DMS53 (cell line): ENCODE measurements around the gene PAXX.

Source experiments
- DNase-seq: peaks from one replicate; lab custom pipeline; 2025; lab: John Stamatoyannopoulos, UW

PAXX gene

DNA sequence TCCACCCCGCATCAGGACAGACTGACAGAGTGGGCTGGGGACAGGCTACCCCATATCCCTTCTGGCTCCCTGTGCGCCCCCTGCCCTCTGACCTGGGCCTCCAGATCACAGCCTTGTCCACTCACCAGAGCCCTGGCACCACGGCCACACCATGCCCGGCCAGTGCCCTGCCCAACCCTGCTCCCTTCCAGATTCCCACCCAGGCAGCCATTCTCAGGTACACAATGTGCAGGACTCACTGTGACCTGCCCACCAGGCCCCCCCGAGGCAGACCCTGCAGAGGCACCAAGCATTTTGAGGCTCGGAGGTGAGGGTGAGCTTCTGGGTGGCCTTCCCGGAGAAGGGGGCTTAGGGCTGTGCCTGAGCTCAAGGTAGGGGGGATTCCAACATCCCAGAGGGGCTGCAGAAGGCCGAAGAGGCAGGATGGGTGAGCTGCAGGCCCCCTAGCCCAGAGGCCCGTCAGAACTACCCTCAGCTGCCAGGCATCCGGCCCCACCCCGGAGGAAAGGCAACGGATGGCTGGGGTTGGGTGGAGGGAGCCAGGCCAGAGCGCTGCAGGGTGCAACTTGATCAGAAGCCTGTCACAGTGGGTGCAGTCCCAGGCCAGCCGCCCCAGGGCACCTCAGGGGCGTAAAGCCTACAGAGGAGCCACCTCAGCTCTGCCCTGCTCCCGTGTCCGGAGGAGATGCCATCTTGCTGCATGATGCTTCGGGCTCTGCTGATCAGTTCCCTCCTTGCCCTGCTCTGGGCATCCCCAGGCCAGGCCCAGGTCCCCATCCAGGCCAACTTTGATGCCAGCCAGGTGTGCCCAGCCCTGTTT lies 9.8 kb upstream of the PAXX start, which contains the start of gene LCNL1:
LCNL1 (plus strand) TSS at position 762 of the 820 bp plus-strand sequence. CDS start 594 bp downstream, outside the sequence.
- DNase-seq = no peak

DNA sequence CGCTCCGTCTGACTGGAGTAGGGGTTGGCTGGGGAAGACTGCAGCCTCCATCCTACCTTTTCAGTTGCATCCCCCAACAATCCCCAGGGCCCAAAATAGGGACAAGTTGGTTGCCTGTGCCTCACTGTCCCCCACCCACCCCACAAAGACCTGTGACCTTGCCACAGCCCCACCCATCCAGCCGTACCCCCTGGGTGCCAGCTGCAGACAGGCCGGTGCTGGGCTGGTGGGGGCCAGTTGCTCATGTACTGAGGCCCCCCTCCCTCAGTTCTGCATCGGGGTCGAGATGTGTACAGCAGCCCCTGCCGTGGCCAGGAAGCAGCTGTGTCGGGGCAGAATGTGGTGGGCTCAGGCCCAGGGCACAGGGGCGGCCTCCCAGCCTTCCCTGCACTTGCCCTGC lies 9.1 kb upstream of the PAXX start:
- DNase-seq = no peak

DNA sequence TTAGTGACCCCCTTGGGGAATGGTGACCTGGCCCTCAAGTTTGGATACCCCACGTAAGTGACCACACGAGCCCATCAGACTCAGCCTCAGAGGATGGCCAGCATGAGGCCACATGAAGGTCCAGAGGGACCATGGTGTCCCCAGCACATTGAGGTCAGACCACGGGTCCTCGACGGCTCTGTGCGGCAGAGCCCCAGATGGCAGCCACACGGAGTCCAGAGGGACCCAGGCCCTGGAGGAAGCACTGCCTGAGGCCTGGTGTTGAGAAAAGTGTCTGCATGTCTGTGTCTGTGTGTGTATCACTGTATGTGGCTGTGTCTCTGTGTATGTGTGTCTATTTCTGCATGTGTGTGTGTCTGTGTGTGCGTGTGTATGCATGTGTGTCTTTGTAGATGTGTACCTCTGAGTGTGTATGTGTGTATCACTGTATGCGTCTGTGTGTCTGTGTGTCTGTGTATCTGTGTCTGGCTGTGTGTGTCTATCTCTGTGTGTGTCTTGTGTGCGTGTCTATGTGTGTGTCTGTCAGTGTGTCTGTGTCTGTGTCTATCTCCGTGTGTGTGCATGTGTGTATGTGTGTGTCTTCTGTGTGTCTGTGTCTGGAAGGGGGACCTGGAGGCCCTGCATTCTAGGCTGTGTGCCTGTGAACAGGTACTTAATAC lies 8.4 kb upstream of the PAXX start:
- DNase-seq = no peak

DNA sequence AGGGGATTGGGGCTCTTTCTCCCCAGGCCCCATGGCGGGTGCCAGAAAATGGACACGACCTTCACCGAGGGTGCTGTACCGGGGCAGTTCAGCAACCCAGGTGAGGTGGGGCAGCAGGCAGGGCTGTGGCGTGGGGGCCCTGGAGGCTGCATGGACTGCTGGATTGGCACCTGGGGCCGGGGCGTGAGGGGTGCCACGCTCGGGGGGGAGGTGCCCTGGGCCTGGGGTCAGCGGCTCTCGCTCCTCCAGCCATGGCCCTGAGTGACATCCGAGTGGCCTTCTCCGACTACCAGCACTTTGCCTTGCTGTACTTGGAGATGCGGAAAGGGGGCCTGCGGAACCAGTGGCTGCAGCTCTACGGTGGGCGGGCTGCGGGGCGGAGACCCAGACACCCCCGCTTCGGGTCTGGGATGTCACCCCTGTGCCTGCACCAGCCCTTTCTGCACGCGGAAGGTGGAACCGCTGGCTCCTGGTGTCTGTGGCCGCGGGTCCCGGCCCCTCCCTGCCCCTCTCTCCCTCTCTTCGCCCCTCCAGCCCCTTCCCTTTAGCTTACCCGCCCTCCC lies 7.7 kb upstream of the PAXX start:
- no peak for DNase-seq

DNA sequence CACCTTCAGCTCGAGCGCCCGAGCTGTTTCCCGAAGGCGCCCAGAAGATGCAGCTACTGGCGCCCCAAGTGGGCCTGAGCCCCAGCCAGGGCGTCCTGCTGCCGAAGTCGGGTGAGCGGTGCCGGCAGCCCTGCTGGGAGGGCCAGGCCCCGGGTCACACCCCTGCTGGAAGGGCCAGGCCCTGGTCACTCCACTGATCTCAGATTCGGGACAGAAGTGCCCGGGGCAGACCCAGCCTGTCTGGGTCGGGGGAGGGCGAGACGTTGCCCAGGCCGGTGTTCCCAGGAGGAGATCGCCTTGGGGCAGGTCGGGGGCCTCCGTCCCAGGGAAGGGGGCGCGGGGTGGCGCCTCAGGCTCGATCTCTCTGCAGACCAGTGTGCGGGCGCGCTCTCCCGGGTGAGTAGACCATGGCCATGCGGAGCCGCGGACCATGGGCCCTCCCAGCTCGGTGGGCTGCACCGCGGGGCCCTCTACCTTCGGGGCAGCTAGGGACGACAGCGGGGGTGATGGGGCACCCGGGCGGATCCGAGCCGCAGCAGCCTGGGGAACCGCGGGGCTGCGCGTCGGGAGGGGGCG lies 7.1 kb upstream of the PAXX start:
- DNase-seq = no peak

DNA sequence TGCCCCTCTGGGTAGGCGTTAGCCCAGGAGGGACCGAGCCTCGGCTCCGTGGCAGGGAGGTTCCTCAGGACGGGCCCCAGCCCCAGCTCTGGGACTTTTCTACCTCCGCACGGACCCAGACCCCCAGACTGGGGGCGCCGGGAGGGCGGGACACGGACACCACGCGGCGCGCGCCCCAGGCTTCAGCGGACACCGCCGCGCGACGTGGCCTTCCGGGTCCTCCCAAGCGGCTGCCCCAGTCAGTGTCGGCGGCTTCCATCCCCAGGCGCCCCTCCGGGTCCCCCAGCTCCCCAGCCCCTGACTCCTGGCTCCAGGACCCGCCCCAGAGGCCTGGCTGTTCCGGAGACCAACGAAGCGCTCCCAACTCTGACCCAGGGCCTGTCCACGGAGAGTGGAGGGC lies 6.4 kb upstream of the PAXX start:
- DNase-seq = no peak

DNA sequence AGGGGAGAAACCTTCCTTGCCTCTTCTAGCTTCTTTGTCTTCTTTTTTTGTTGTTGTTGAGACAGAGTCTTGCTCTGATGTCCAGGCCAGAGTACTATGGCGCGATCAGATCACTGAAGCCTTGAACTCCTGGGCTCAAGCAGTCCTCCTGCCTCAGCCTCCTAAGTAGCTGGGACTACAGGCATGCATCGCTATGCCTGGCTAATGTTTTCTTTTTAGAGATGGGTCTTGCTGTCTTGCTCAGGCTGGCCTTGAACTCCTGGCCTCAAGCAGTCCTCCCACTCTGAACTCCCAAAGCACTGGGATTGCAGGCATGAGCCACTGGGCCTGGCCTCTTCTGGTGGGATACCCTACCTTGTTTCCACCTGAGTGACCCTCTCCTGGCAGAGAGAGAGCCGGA lies 3.4 kb upstream of the PAXX start:
- DNase-seq = no peak

DNA sequence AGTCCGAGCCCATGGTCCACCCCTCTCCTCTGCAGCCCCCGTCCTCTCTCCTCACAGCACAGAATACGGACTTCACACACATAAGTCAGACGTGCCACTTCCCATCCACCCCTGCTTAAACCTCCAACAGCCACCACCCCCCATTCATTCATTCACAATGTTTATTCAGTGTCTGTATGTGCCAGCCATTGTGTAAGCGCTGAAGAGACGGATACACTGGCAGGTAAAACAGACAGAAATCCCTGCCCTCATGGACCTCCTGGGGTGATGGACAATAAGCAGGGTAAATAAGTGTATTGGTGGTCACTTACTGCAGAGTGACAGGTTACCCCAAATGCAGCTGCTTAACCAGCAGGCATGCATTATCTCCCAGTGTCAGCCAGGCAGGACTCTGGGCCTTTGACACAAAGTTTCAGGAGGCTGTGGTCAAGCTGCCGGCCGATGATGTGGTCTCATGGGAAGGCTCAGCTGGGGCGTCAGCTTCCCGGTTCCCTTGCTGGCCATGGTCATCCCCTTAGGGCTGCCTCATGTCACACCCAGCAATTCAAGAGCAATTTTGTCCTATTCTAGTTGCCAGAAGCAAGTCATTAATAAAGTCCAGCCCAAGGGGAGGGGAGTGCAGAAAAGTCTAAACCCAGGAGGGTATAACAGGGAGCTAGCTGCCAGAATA lies 1.8 kb upstream of the PAXX start:
- no peak for DNase-seq

DNA sequence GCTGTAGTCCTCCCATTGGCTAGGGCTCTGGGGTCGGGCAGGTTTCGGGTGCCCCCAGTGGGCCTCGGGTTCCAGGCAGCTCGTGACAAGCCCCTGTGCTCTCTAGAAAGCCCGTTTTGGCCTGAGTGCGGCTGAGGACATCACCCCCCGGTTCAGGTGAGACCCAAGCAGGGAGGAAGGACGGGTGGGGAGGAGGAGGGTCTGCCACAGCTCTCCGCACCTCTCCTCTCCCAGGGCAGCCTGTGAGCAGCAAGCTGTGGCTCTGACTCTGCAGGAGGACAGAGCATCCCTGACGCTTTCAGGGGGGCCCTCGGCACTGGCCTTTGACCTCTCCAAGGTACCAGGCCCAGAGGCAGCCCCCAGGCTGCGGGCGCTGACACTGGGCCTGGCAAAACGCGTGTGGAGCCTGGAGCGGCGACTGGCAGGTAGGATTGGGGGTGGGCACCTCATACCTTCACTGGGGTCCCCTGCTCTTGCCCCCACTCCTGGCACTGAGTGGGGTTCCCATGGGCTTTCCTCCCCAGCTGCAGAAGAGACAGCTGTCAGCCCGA lies 672 bp downstream of the PAXX start:
- no peak for DNase-seq

DNA sequence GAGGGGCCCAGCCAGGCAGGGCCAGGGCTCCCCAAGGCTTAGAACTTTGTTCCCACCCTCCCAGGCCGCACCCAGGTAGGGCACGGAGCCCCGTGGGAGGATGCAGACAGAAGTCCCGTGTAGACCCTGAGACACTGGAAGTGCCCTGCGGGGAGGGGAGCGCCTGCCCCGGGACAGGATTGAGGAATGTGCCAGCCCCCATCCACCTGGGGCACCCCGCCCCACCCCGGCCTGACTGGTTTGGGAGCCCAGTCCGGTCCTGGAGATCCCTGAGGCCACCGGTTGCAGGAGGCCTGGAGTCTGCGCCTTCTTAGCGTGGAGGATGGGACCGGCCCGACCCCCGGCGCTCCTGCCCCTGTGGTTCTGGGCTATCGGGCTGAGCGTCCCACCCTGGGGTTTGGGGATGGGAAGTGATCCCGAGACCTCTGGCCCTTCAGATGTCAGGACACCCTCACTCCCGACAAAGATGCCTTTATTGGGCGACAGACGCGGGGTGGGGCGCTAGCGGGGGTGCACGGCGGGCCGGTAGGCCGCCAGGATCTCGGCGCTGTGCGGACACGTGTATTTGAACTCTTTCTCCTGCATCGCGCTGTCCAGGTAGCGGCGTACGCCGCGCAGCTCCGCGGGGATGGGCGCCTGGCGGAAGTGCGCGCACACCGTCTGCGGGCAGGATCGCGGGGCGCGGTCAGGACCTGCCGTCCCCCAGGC lies 2.1 kb downstream of the PAXX start:
- DNase-seq = no peak

DNA sequence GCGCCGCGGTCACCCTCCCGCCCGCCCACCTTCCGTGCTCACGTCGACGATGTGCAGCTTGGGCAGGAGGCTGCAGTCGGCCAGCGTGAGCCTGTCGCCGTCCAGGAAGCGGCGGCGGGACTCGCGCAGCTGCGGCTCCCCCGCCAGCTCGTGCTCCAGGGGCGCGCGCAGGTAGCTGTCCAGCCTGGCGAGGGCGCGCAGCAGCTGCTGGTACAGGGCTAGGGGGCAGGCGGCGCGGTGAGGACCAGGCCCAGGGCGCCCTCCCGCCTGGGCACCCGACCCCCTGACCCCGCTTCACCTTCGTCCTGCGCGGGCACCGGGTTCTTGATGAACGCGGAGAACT lies 2.6 kb downstream of the PAXX start:
- peak; percentile 82 for DNase-seq

DNA sequence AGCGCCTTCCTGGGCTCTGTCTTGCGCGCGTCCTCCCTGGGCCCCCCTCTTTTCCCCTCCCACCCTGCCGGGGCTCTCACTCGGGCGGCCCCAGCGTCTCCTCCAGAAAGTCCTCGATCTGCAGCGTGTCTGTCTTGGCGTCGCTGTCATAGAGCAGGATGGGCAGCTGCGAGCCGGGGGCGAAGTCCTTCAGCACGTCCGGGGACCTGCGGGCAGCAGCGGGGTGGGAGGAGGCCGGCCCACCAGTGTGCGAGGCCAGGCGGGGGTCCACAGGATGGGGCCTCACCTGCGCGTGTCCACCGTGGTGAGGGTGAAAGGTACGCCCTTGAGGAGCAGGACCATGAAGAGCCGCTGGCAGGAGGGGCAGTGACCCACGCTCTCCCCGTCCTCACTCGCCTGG lies 3.1 kb downstream of the PAXX start:
- peak; percentile 66 for DNase-seq

DNA sequence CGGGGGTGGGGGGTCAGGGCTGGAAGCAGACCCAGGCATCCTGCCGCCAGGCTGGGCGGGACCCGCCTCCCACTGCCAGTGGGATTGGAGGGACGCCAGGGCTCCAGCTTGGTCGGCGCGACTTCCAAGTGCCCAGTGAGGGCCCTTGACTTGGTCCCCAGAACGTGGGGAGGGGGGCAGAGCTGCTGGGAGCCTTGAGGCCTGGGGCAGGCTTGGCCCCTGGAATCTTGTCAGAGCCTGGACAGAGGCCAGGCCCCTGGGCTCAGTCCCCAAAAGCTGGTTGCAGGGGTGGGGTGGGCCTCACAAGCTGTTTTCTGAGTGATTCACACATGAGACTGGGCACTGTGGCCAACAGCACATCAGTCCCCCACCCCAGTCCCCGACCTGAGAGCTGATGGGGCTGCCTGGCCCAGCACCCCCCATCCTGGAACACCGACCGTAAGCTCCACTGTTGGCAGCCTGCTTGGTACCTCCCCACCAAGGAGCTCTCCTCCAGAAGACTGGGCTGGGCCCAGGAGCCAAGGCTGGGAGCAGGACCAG lies 3.6 kb downstream of the PAXX start:
- DNase-seq = peak; percentile 53

DNA sequence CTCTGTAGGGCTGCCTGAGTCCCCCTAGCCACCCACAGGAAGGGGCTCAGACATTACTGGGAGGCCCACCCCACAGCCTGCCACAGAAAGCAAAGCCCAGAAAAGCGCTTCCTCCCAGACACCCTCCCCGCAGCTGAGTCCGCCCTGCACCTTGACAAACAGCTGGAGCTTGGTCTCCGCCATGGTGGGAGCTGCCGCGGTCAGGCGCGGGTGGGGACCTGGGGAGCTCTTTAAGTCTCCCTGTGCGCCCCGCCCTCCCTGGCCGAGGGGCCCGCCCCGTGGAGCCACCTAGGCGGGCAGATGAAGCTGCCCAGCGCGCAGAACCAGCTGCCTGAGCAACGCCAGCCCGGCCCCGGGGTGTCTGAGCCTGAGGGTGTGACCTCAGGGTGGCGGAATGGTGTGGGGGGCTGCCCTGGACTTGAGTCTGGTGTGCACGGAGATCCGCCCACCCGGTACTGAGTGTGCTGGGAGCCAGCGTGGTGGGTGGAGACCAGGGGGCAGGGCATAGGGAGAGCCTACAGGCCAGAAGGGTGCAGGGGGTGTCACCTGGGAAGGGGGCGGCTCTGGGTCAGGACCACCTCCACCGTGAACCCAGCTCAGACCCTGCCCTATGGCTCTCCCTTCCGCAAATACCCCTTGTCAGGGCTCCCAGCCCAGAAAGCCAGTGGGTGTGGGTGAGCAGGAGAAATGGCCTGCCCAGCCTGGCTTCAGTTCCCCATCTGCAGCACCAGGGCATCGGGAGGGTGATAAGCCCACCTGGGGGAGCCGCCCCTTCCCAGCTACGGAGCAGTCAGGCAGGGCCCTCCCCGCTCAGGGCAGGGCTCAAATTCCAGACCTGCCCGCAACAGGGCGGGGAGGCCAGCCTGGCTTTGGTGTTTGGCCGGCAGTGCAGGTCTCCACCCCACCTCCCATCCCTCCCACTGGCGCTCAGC lies 4.4 kb downstream of the PAXX start, which contains the start of gene CLIC3:
CLIC3 (minus strand) TSS at position 208 of the 932 bp plus-strand sequence; CDS start at position 183, 25 bp downstream.
- peak; percentile 58 for DNase-seq

DNA sequence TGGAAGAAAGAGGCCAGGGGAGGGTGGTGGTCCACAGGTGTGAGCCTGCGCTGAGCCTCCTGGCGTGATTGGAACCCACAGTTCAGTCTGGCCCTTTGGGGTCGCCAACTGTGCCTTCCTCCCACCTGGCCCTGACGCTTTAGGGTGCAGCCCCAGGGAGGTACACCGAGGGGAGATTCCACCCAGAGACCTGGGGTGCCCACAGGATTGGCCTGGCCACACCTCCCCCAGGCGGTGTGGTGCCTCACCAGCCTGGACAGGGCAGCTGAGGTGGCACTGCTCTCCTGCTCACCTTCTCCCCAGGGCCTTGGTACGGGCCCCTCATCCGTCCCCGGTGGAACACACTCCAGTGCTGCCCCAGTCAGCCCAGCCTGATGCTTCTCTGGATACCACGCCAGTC lies 5.1 kb downstream of the PAXX start:
- DNase-seq = no peak

DNA sequence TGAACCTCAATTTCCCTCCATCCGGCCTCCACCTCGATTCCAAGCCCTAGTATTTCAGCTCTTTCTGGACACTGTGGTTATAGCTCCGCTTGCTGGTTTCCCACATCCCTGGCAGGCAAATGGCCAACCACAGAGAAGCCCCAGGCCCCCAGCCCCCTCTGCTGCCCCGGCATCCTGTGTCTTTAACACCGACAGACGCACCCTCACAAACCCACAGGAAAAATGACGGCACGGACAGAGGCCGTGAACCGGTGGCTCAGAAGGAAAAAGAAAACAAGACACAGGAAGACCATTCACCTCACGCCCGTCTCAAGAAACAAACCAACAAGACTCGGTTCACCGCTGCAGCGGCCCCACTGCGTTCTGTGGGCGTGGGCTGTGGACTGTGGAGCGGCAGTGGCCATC lies 5.6 kb downstream of the PAXX start:
- no peak for DNase-seq

DNA sequence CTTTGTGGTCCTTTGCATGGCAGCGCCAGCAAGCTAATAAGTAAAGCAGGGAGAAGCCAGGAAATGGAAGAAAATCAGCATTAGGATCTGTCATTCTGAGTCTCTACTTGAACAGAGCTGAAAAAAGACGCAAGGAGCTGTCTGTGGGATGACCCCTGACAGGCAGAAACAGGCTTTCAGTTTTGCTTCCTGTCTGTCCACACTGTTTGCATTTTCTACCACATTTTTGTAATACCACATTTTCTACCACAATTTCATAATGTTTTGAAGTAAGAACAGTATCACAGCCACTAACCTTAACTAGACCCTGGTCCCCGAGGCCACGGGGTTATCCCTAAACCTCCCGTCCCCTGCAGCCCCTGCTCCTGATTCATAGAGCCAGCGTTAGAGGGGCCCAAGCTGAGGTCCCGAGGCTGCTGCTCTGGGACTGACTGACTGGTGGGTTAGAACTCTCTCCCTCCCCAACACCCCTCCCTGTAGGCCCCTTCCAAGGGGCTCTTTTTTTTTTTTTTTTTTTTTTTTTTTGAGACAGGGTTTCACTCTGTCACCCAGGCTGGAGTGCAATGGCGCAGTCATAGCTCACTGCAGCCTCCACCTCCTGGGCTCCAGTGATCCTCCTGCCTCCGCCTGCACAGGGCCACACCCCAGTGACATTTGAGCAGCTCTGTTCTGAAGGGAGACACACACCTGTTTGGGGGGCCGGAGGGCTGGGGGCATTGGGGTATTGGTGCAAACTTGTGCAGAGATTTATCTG lies 8.1 kb downstream of the PAXX start:
- DNase-seq = no peak

DNA sequence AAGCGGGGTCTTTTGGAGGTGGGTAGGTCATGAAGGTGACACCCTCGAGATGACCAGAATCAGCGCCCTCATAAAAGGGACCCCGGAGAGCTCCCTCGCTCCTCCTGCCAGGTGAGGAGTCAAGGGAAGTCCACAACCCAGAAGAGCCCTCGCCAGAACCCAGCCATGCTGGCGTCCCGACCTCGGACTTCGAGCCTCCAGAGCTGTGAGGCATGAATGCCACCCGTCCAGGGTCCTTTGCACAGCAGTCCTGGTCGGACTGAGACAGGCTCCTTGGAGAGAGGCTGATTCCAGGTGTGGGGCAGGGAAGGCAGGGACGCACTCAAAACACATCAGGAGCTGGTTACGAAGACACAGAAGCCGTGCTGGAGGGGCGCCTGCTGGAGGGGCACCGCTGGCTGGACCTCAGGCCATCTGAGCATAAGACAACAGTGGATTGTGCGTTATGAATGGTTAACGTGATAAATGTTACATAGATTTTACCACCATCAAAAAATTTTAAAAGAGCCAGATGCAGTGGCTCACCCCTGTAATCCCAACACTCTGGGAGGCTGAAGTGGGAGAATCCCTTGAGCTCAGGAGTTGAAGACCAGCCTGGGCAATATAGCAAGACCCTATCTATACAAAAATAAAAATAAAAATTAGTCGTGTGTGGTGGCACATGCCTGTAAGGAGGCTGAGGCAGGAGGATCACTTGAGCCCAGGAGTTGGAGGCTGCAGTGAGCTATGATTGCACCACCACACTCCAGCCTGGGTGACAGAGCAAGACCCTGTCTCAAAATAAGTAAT lies 9.8 kb downstream of the PAXX start:
- no peak for DNase-seq
